GM12891 (cell line): ENCODE data around the gene LRRC26.

ENCODE experiments used
- DNase-seq: peaks from one replicate; pipeline ENCODE4 v3.0.0; 2011; ENCODE audit warnings: low spot score; ENCODE audit not compliant: insufficient read length
- FAIRE-seq: peaks from 2 replicates; lab custom pipeline; 2011; peaks lifted over from hg19 to GRCh38; lab: Jason Lieb, UNC
- PAX5 ChIP-seq: IDR thresholded peaks from 2 replicates; pipeline ENCODE4 v1.6.1; 2011; ENCODE audit warnings: low read length, moderate library complexity, mild to moderate bottlenecking; ENCODE audit not compliant: insufficient read depth, severe bottlenecking
- POLR2A ChIP-seq: IDR thresholded peaks from 2 replicates; pipeline ENCODE4 v1.6.1; 2011; ENCODE audit warnings: low read depth, low read length, control low read depth
- POLR2AphosphoS5 ChIP-seq: IDR thresholded peaks from 2 replicates; pipeline ENCODE4 v1.6.1; 2011; ENCODE audit warnings: low read depth, low read length, control low read depth
- POU2F2 ChIP-seq: IDR thresholded peaks from 2 replicates; pipeline ENCODE4 v1.6.1; 2011; ENCODE audit warnings: low read depth, mild to moderate bottlenecking, control low read depth, low read length, moderate library complexity
- SPI1 ChIP-seq: IDR thresholded peaks from 2 replicates; pipeline ENCODE4 v1.6.1; 2011; ENCODE audit warnings: low read depth, low read length, control low read depth
- TAF1 ChIP-seq: IDR thresholded peaks from 2 replicates; pipeline ENCODE4 v1.6.1; 2011; ENCODE audit warnings: low read depth, low read length, control low read depth

Gene LRRC26

GRCh38 chr9:137187386-137187785 is 17.5 kb upstream of the LRRC26 start:
- TF ChIP-seq PAX5 (no peak), POU2F2 (no peak), SPI1 (no peak), POLR2AphosphoS5 (no peak), TAF1 (no peak), POLR2A (no peak)
- DNase-seq (no peak), FAIRE-seq (no peak)

- FAIRE-seq (no peak), DNase-seq (no peak)
- no peak for TF ChIP-seq SPI1
- no peak for TF ChIP-seq PAX5
- no peak for TF ChIP-seq POLR2AphosphoS5
- TF ChIP-seq TAF1 = no peak
- no peak for TF ChIP-seq POLR2A
- TF ChIP-seq POU2F2 = no peak
Measured at GRCh38 chr9:137186385-137186784, 16.5 kb upstream of the LRRC26 start.

GRCh38 chr9:137185921-137186320 is 16.1 kb upstream of the LRRC26 start:
- DNase-seq (no peak), FAIRE-seq (no peak)
- TF ChIP-seq POLR2A = no peak
- no peak for TF ChIP-seq SPI1
- no peak for TF ChIP-seq PAX5
- no peak for TF ChIP-seq POU2F2
- no peak for TF ChIP-seq POLR2AphosphoS5
- no peak for TF ChIP-seq TAF1

GRCh38 chr9:137184881-137185660 is 15.2 kb upstream of the LRRC26 start:
- no peak for DNase-seq
- TF ChIP-seq POLR2A (no peak), SPI1 (no peak), POLR2AphosphoS5 (no peak), TAF1 (no peak), POU2F2 (no peak), PAX5 (no peak)
- FAIRE-seq = no peak

GRCh38 chr9:137183980-137184595 is 14.2 kb upstream of the LRRC26 start:
- FAIRE-seq = no peak
- DNase-seq = no peak
- TF ChIP-seq TAF1 (no peak), POU2F2 (no peak), PAX5 (no peak), POLR2A (no peak), SPI1 (no peak), POLR2AphosphoS5 (no peak)

- FAIRE-seq = no peak
- DNase-seq = no peak
- TF ChIP-seq TAF1 = no peak
- TF ChIP-seq POU2F2 = no peak
- no peak for TF ChIP-seq POLR2AphosphoS5
- TF ChIP-seq SPI1 = no peak
- no peak for TF ChIP-seq PAX5
- no peak for TF ChIP-seq POLR2A
Measured at GRCh38 chr9:137182836-137183235, 13.0 kb upstream of the LRRC26 start.

- no peak for FAIRE-seq
- DNase-seq = no peak
- TF ChIP-seq POLR2A (no peak), POU2F2 (no peak), POLR2AphosphoS5 (no peak), TAF1 (no peak), PAX5 (no peak)
Measured at GRCh38 chr9:137181680-137182079, 11.8 kb upstream of the LRRC26 start.

- TF ChIP-seq PAX5 (no peak), POLR2AphosphoS5 (no peak), POU2F2 (no peak), TAF1 (no peak), POLR2A (no peak), SPI1 (no peak)
- DNase-seq = no peak
- FAIRE-seq = no peak
Measured at GRCh38 chr9:137180491-137180890, 10.6 kb upstream of the LRRC26 start.

- no peak for TF ChIP-seq POLR2AphosphoS5
- FAIRE-seq (no peak), DNase-seq (no peak)
Measured at GRCh38 chr9:137179761-137180160, 9.9 kb upstream of the LRRC26 start.

GRCh38 chr9:137178939-137179630 is 9.2 kb upstream of the LRRC26 start:
- no peak for FAIRE-seq

More at GRCh38 chr9:137178939-137179630, 9.2 kb upstream of the LRRC26 start:
- DNase-seq = no peak
- TF ChIP-seq PAX5 = no peak
